DND-41 (cell line): ENCODE measurements around the gene APOF.
A peak's percentile ranks its signal among the peaks of the same experiment; 100 is the strongest.
"Not testable (repeated sequence)": the region's sequence is repeated elsewhere in the genome, so short reads cannot be mapped to it uniquely, and the experiment has no call there.

ENCODE experiments used
- ATAC-seq: fragments of 200-7000 bp; cut with Tn5 transposase; 3 replicates; pipeline ENCODE4 v1.9.1; 2021; ENCODE audit warnings: low read depth; ENCODE audit not compliant: insufficient read depth
- DNase-seq: peaks from one replicate; pipeline ENCODE4 v3.0.0-alpha.2; 2020
- H2AFZ ChIP-seq: 2 replicates; pipeline ENCODE4 v1.6.0; 2012; ENCODE audit warnings: low read depth, low read length
- H3K27ac ChIP-seq: 2 replicates; pipeline ENCODE4 v1.5.1; 2012; ENCODE audit warnings: low read length, inconsistent platforms
- H3K27me3 ChIP-seq: fragments of 200-600 bp; sonication (generic); 2 replicates; pipeline ENCODE4 v1.6.0; 2012; ENCODE audit warnings: low read length, mild to moderate bottlenecking, inconsistent platforms; ENCODE audit not compliant: insufficient read depth, poor library complexity
- H3K36me3 ChIP-seq: 2 replicates; pipeline ENCODE4 v1.5.1; 2012; ENCODE audit warnings: low read length, inconsistent platforms; ENCODE audit not compliant: insufficient read depth
- H3K4me1 ChIP-seq: 2 replicates; pipeline ENCODE4 v1.5.1; 2012; ENCODE audit warnings: mild to moderate bottlenecking, low read length; ENCODE audit not compliant: insufficient read depth
- H3K4me2 ChIP-seq: 2 replicates; pipeline ENCODE4 v1.6.0; 2012; ENCODE audit warnings: mild to moderate bottlenecking, moderate library complexity, low read length, inconsistent platforms; ENCODE audit not compliant: insufficient read depth
- H3K4me3 ChIP-seq, 2 experiments: fragments of 200-600 bp in 1 of 2; shearing (Covaris generic) in 1 of 2; 2 replicates each; pipeline ENCODE4 v1.5.1; 2012 to 2016; ENCODE audit warnings: inconsistent platforms in 2 of 2, low read length in 2 of 2, mild to moderate bottlenecking in 2 of 2, low read depth in 1 of 2, moderate library complexity in 1 of 2
- H3K79me2 ChIP-seq: 2 replicates; pipeline ENCODE4 v1.6.0; 2012; ENCODE audit warnings: low read length, inconsistent platforms; ENCODE audit not compliant: insufficient read depth
- H3K9ac ChIP-seq: 2 replicates; pipeline ENCODE4 v1.6.0; 2012; ENCODE audit warnings: low read depth, mild to moderate bottlenecking, inconsistent platforms, low read length, moderate library complexity
- H3K9me3 ChIP-seq: 2 replicates; pipeline ENCODE4 v1.5.1; 2012; ENCODE audit warnings: low read length, moderate library complexity, mild to moderate bottlenecking, inconsistent platforms; ENCODE audit not compliant: insufficient read depth, severe bottlenecking
- H4K20me1 ChIP-seq: 2 replicates; pipeline ENCODE4 v1.6.0; 2012; ENCODE audit warnings: low read length; ENCODE audit not compliant: insufficient read depth
- CTCF ChIP-seq: IDR thresholded peaks from 2 replicates; pipeline ENCODE4 v1.5.1; 2012; ENCODE audit warnings: borderline replicate concordance, low read length, moderate library complexity, mild to moderate bottlenecking; ENCODE audit not compliant: poor library complexity, severe bottlenecking; ENCODE audit errors: extremely low read depth
- EZH2 ChIP-seq: IDR thresholded peaks from 3 replicates; pipeline ENCODE4 v1.6.1; 2012; ENCODE audit warnings: borderline replicate concordance, low read depth, mild to moderate bottlenecking, moderate library complexity, low read length, inconsistent platforms; ENCODE audit not compliant: severe bottlenecking

APOF gene

GRCh38 chr12:56350662-56351061, 12.0 kb downstream of the APOF start:
- Histone ChIP-seq H3K36me3 (peaks cover 76% of the 10 kb centered on the region), H3K9ac (no peak overlapping the region), H4K20me1 (no peaks in the 10 kb centered on the region), H3K27me3 (no peaks in the 10 kb centered on the region), H2AFZ (no peak overlapping the region), H3K9me3 (no peaks in the 10 kb centered on the region), H3K4me2 (no peak overlapping the region), H3K27ac (no peak overlapping the region), H3K79me2 (no peaks in the 10 kb centered on the region), H3K4me1 (no peaks in the 10 kb centered on the region), H3K4me3 (no peak overlapping the region)
- no peak for DNase-seq
- ATAC-seq = no peak
- no peak for TF ChIP-seq CTCF
- no peak for TF ChIP-seq EZH2

GRCh38 chr12:56348776-56349175, 13.9 kb downstream of the APOF start:
- DNase-seq (no peak), ATAC-seq (no peak)
- no peak for TF ChIP-seq CTCF
- no peak for TF ChIP-seq EZH2
- Histone ChIP-seq H3K4me2 (no peak overlapping the region), H4K20me1 (no peaks in the 10 kb centered on the region), H3K4me3 (no peak overlapping the region), H3K27ac (no peak overlapping the region), H3K79me2 (no peaks in the 10 kb centered on the region), H3K9ac (no peak overlapping the region), H3K27me3 (no peaks in the 10 kb centered on the region), H3K36me3 (peaks cover 63% of the 10 kb centered on the region), H3K9me3 (no peaks in the 10 kb centered on the region), H2AFZ (no peak overlapping the region), H3K4me1 (no peaks in the 10 kb centered on the region)

- not testable (repeated sequence) for H3K27ac ChIP-seq, H3K4me3 ChIP-seq, DNase-seq, ATAC-seq, H4K20me1 ChIP-seq, H3K4me1 ChIP-seq, H3K4me2 ChIP-seq, H3K9me3 ChIP-seq, H3K79me2 ChIP-seq, H2AFZ ChIP-seq, H3K27me3 ChIP-seq, H3K9ac ChIP-seq
- H3K36me3 ChIP-seq = peaks cover 69% of the 10 kb centered on the region
Observed at GRCh38 chr12:56347255-56347654, 15.4 kb downstream of the APOF start.

- TF ChIP-seq CTCF (peak; percentile 30), EZH2 (no peak)
- H3K27me3 ChIP-seq = no peaks in the 10 kb centered on the region
- no peak overlapping the region for H3K4me3 ChIP-seq
- H3K4me1 ChIP-seq = no peaks in the 10 kb centered on the region
- no peak overlapping the region for H3K27ac ChIP-seq
- H3K79me2 ChIP-seq = no peaks in the 10 kb centered on the region
- no peak overlapping the region for H3K4me2 ChIP-seq
- H3K36me3 ChIP-seq = peaks cover 67% of the 10 kb centered on the region
- ATAC-seq (peak; percentile 29; the same call in 1 of the 3 replicates), DNase-seq (no peak)
- H4K20me1 ChIP-seq = no peaks in the 10 kb centered on the region
- H3K9ac ChIP-seq = no peak overlapping the region
- no peaks in the 10 kb centered on the region for H3K9me3 ChIP-seq
- no peak overlapping the region for H2AFZ ChIP-seq
Observed at GRCh38 chr12:56346675-56347074, 16.0 kb downstream of the APOF start.

GRCh38 chr12:56342290-56342689, 20.4 kb downstream of the APOF start:
- ATAC-seq, H3K79me2 ChIP-seq, H3K9me3 ChIP-seq, H3K4me3 ChIP-seq, H4K20me1 ChIP-seq, H3K27me3 ChIP-seq, H2AFZ ChIP-seq, DNase-seq, H3K4me1 ChIP-seq, H3K27ac ChIP-seq, H3K4me2 ChIP-seq, H3K9ac ChIP-seq: not testable (repeated sequence)
- peaks cover 34% of the 10 kb centered on the region for H3K36me3 ChIP-seq
